Upper lobe of left lung (tissue), 6 donors: ENCODE measurements around the gene OR2D2. TPM values are rescaled to one million over a fixed set of nuclear protein-coding genes. Genes with fewer than 3 reads are reported as not detected.

Experiments
- ATAC-seq, 2 donors: fragments of 200-7000 bp; cut with Tn5 transposase; one replicate each; pipeline ENCODE4 v1.9.1; 2022; ENCODE audit warnings: mild to moderate bottlenecking in 2 of 2, moderate library complexity in 2 of 2; ENCODE audit not compliant: low FRiP score in 2 of 2
- DNase-seq, 2 donors: peaks; one replicate each; pipeline ENCODE4 v3.0.0-alpha.2; 2019 to 2020
- H3K27ac ChIP-seq, 4 donors: fragments of 200-600 bp; sonication (generic); one replicate each; pipeline ENCODE4 v1.5.1; 2016 to 2019
- H3K27me3 ChIP-seq, 4 donors: fragments of 200-600 bp; sonication (generic); one replicate each; pipeline ENCODE4 v1.5.1; 2017 to 2019
- H3K36me3 ChIP-seq, 4 donors: fragments of 200-600 bp; sonication (generic); one replicate each; pipeline ENCODE4 v1.5.1; 2016 to 2019
- H3K4me1 ChIP-seq, 4 donors: fragments of 200-600 bp; sonication (generic); one replicate each; pipeline ENCODE4 v1.5.1; 2018 to 2019
- H3K4me3 ChIP-seq, 4 donors: fragments of 200-600 bp; sonication (generic); one replicate each; pipeline ENCODE4 v1.5.1; 2017 to 2019; ENCODE audit warnings: mild to moderate bottlenecking in 2 of 4, moderate library complexity in 1 of 4
- H3K9me3 ChIP-seq, 4 donors: fragments of 200-600 bp; sonication (generic); one replicate each; pipeline ENCODE4 v1.5.1; 2018 to 2019
- CTCF ChIP-seq, 6 experiments: fragments of 450-650 bp in 4 of 6; fragments of 200-600 bp in 2 of 6; sonication (generic) in 2 of 6; IDR thresholded peaks; one replicate each; pipeline ENCODE4 v1.5.1; 2016 to 2019; ENCODE audit warnings: antibody characterized with exemption in 6 of 6
- EP300 ChIP-seq, 4 donors: sonication (generic); formaldehyde crosslinking; IDR thresholded peaks; one replicate each; pipeline ENCODE4 v1.5.1; 2017; ENCODE audit warnings: antibody characterized with exemption in 4 of 4, control low read depth in 2 of 4
- POLR2A ChIP-seq, 4 donors: fragments of 450-650 bp; IDR thresholded peaks; one replicate each; pipeline ENCODE4 v1.5.1; 2016 to 2017; ENCODE audit warnings: antibody characterized with exemption in 4 of 4, mild to moderate bottlenecking in 2 of 4
- POLR2AphosphoS5 ChIP-seq, 2 donors: sonication (generic); formaldehyde crosslinking; IDR thresholded peaks; one replicate each; pipeline ENCODE4 v1.5.1; 2017; ENCODE audit warnings: antibody characterized with exemption in 2 of 2
- WGBS, 2 donors: methylation state at CpG; one replicate each; pipeline ENCODE4 v1.1.5; 2017 to 2018; 5-methylcytosine and 5-hydroxymethylcytosine counted together
- total RNA-seq, 6 donors: library from RNA; depleted of rRNA in 4 of 6; stranded (reverse); fragments of >200 nt in 4 of 6; gene quantifications; one replicate each; pipeline versions ENCODE4 v1.1.0 to v1.2.1, GENCODE V29; 2016 to 2021
- donor health status: DM: no; HTN: no; CAD: no; lungs with moderate emphysema.
- donor health status: DM: no; HTN: yes; CAD: no; lungs with severe emphysema.

The OR2D2 gene
- total RNA-seq, 6 donors from 2014 or later: 0.46 to 4.2 (median 1.5) TPM; not detected in 3

- no peaks in the 10 kb centered on the region for H3K36me3 ChIP-seq
- H3K9me3 ChIP-seq: no peaks in the 10 kb centered on the region
- no peak for DNase-seq
- no peak for TF ChIP-seq EP300 (IDR thresholded peaks at IDR 0.05)
- no peak for TF ChIP-seq POLR2AphosphoS5 (IDR thresholded peaks at IDR 0.05)
- no peak for TF ChIP-seq CTCF (IDR thresholded peaks at IDR 0.05)
- no peak for TF ChIP-seq POLR2A (IDR thresholded peaks at IDR 0.05)
- H3K27ac ChIP-seq: no peak overlapping the region
- H3K27me3 ChIP-seq: no peaks in the 10 kb centered on the region
- no peaks in the 10 kb centered on the region for H3K4me1 ChIP-seq
- 53 to 58% methylated on average over 2 of the region's 2 CpGs for WGBS, 2 donors
- ATAC-seq: no peak
- H3K4me3 ChIP-seq: no peak overlapping the region
Observed at GRCh38 chr11:6843670-6844069, 48.6 kb downstream of the OR2D2 start.

GRCh38 chr11:6841694-6842093 lies 50.6 kb downstream of the OR2D2 start:
- Histone ChIP-seq H3K36me3 (no peaks in the 10 kb centered on the region), H3K27me3 (no peaks in the 10 kb centered on the region), H3K4me3 (no peak overlapping the region), H3K4me1 (no peaks in the 10 kb centered on the region), H3K9me3 (no peaks in the 10 kb centered on the region), H3K27ac (no peak overlapping the region)
- ATAC-seq (no peak), DNase-seq (no peak)
- TF ChIP-seq POLR2A (IDR thresholded peaks at IDR 0.05): no peak
- no peak for TF ChIP-seq EP300 (IDR thresholded peaks at IDR 0.05)
- no peak for TF ChIP-seq CTCF (IDR thresholded peaks at IDR 0.05)
- no peak for TF ChIP-seq POLR2AphosphoS5 (IDR thresholded peaks at IDR 0.05)

Other genes with a start within 250 kb of the OR2D2 start
- 10 to 100 TPM in 4 of 6 donors, 1 to 10 TPM in 2; 9.2 to 32.2 (median 12.8) TPM for gene DCHS1, start 236.7 kb downstream of the OR2D2 start, total RNA-seq
- 10 to 100 TPM; 12.6 to 49.2 (median 22.8) TPM for gene MRPL17, start 209.2 kb downstream of the OR2D2 start, total RNA-seq
- under 1 TPM in 3 of 6 donors, not detected in 3; 0.13 to 0.59 (median 0.15) TPM for gene OR2AG2, start 120.5 kb downstream of the OR2D2 start, total RNA-seq
- not detected for gene OR2AG1, start 109.5 kb downstream of the OR2D2 start, total RNA-seq
- gene OR6A2, start 92.8 kb downstream of the OR2D2 start, total RNA-seq: 1 to 10 TPM in 1 of 6 donors, under 1 TPM in 4, not detected in 1; 0.06 to 1.0 (median 0.15) TPM
- gene OR10A5, start 46.8 kb downstream of the OR2D2 start, total RNA-seq: not detected
- gene OR10A2, start 29.4 kb downstream of the OR2D2 start, total RNA-seq: not detected
- not detected for gene OR10A4, start 15.9 kb downstream of the OR2D2 start, total RNA-seq
- not detected for gene OR2D3, start 28.5 kb upstream of the OR2D2 start, total RNA-seq
- 1 to 10 TPM in 4 of 6 donors, under 1 TPM in 2; 0.55 to 4.0 (median 2.2) TPM for gene ZNF215, start 33.9 kb upstream of the OR2D2 start, total RNA-seq
- 1 to 10 TPM in 5 of 6 donors, under 1 TPM in 1; 0.33 to 9.0 (median 2.5) TPM for gene ZNF214, start 127.8 kb upstream of the OR2D2 start, total RNA-seq
- gene NLRP14, start 128.0 kb upstream of the OR2D2 start, total RNA-seq: 1 to 10 TPM in 1 of 6 donors, under 1 TPM in 3, not detected in 2; 0.11 to 1.0 (median 0.22) TPM
- under 1 TPM in 1 of 6 donors, not detected in 5; 0.33 TPM for gene RBMXL2, start 196.5 kb upstream of the OR2D2 start, total RNA-seq